Colon (tissue), 2 donors: ENCODE measurements around the gene ATP5ME.
"Not testable (repeated sequence)": the region's sequence is repeated elsewhere in the genome, so short reads cannot be mapped to it uniquely, and the experiment has no call there.

Experiments used
- FAIRE-seq: peaks from 2 replicates; lab custom pipeline; 2012; peaks lifted over from hg19 to GRCh38; lab: Jason Lieb, UNC
- donor health status: control.
- donor health status: control.

Gene ATP5ME

DNA sequence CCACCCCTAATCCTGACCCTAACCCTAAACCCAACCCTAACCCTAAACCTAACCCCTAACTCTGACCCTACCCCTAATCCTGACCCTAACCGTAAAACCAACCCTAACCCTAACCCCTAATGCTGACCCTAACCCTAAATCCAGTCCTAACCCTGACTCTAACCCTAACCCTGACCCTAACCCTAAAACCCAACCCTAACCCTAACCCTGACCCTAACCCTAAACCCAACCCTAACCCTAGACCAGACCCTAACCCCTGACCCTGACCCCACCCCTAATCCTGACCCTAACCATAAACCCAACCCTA lies 30.8 kb upstream of the ATP5ME start:
- FAIRE-seq: no peak

DNA sequence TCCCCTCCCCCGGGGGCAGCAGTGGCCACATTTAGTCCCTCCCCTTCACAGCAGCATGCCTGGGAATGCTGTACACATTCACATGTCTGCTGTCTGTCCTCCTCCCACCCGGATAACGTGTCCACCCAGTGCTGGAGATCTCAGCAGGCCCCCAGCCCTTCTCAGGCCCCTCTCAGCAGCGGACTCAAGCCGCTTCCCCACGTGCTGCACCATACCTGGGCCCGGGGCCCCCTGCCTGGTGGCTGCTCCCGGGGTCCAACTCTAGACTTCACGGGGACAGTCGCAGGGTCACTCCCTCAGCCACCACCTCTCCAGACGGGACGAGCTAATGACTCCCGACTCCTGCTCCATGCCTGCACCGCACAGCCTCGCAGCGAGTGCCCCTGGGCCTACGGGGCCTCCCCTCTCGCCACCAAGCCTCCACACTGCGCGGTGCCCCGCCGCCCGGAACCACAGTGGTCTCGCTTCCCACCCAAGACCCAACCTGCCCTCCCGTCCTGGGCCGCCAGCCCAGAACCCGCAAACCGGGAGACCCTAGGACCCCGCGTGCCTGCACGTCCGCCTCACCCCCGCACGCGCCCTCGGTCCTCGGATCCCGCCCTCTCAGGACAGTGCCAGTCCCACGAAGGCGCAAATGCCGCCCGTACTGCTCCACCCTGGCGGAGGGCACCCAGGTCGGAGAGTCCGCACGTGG lies 30.3 kb upstream of the ATP5ME start:
- FAIRE-seq: no peak

- no peak for FAIRE-seq
Observed at GRCh38 chr4:703336-704197, 29.5 kb upstream of the ATP5ME start.

- no peak for FAIRE-seq
Observed at GRCh38 chr4:702618-703048, 28.6 kb upstream of the ATP5ME start.

DNA sequence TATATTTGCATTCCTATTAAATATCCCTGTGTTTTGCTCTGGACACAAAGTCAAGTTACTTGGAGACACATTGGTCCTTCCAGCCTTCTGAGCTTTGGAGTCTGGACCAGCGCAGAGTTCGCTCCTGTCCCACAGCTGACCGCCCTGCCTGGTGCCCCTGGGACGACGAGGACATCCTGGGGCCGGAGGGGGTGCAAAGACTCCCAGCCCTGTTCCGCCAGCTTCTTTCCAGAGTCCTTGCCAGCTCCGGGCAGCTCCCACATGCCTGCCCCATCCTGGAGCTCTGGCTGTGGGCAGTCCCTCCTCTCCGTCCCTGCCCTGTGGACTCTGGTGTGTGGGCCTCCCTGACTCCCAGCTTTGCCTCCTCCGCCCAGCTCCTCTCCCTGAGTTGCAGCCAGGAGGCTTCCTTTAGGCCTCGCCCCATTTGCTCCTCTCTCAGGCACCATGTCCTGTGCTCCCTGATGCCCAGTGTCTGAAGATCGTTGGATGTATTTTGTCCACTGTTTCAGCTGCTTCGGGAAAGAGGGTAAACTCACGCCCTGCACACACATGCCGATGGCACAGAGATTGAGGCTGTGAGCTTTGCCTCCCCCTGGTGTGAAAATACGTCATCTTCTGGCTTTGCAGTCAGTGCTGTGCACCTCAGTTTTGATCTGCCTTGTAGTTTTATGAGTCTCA lies 26.6 kb upstream of the ATP5ME start:
- FAIRE-seq: no peak

- no peak for FAIRE-seq
Observed at GRCh38 chr4:699816-700580, 25.9 kb upstream of the ATP5ME start.

- not testable (repeated sequence) for FAIRE-seq
Observed at GRCh38 chr4:694341-694940, 20.4 kb upstream of the ATP5ME start.

GRCh38 chr4:692771-693554 lies 18.9 kb upstream of the ATP5ME start:
- FAIRE-seq: no peak

DNA sequence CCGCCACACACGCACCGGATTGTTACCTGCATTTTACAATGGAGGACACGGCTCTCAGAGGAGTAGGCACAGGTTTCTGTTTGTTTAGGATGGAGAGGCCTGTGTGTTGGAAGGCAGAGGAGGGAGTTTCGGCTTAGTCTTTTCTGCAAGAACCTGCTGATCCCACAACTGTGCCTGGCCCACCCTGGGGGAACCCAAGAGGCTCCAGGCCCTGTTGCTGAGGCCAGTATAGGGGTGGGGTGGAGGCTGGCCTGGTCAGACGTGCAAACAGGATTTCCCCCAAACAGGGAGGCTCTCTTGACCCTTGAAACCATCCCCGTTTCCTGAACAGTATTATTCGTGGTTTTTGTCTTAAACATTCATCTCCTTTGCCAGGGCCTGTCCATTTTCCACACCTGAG lies 15.6 kb upstream of the ATP5ME start:
- FAIRE-seq: no peak

DNA sequence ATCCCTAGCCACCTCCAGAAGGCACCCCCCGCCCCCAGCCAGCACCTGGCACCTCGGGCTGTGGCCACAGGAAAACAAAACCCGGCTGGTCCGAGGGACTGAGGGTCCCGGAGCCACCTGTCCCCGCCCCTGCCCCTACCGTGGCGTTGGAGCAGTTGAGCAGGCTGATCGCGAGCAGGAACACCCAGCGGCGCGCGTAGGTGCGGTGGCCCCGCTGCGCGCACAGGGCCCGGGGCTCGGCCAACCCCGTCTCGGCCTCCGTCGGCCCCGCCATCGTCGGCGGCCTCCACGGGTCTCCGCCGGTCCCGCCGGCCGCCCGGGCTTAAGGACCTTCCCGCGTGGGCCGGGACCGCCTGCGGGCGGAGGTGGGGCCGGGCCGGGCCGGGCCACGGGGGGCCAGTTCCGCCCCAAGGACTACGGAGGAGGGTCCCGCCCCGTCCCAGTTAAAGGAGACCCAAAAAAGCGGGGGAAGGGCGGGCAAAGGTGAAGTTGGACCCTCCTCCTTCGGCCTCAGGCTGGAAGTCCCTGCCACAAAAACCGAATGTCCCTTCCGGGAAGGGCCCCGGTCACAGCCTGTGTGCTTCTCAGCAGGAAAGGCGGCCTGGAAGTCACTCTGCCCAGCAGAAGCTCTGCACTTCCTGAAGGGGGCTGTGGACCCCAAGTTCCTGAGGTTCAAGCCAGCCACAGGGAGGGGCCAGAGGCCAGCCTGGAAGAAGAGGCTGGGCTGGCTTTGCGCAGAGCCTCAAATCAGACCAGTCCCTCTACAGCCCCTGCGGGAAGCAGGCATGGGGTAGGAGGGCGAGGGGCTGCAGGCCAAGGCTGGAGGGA lies 15.0 kb upstream of the ATP5ME start, which contains the start of gene SLC49A3:
Gene SLC49A3 (minus strand): TSS at position 298 of the 828 bp plus-strand sequence. CDS start 24 bp downstream, at position 274.
- FAIRE-seq: no peak

DNA sequence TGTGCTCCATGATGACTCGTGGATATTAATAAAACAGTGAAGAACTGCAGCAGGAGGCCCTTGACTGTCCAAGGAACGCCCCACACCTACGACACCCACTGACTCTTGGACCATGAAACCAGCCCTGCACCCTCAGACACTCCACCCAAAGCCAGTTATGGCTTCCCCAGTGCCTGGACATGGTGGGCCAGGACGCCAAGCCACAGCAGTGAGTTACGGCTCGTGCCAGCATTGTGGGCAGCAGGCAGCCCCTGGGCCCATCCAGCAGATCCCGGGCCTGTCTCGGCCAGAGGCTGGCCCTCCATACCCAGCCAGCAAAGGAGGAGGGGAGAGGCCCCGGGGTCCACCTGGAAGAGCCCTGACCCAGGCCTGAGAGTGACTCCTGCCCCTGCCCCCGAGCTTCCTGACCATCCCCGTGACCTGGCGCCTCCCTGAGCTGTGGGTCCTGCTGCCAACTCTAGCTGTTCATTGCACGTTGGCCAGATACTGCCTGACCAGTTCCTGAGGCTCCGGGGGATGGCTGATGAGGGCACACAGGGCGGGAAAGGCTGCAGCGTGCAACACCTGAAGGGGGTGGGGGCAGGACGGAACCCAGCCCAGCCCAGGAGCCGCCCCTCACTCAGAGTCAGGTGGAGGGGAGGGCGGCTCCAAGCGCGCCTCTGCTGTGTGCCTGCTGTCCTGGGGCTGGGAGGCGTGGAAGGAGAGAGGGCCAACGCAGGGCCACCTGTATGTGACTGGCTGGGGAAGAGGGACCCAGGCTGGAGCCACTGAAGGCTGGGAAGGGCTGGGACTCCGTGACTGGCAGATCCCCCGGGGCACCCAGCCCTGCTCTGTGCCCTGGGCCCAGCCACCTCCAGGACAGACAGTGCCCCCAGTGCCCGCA lies 14.1 kb upstream of the ATP5ME start:
- no peak for FAIRE-seq

DNA sequence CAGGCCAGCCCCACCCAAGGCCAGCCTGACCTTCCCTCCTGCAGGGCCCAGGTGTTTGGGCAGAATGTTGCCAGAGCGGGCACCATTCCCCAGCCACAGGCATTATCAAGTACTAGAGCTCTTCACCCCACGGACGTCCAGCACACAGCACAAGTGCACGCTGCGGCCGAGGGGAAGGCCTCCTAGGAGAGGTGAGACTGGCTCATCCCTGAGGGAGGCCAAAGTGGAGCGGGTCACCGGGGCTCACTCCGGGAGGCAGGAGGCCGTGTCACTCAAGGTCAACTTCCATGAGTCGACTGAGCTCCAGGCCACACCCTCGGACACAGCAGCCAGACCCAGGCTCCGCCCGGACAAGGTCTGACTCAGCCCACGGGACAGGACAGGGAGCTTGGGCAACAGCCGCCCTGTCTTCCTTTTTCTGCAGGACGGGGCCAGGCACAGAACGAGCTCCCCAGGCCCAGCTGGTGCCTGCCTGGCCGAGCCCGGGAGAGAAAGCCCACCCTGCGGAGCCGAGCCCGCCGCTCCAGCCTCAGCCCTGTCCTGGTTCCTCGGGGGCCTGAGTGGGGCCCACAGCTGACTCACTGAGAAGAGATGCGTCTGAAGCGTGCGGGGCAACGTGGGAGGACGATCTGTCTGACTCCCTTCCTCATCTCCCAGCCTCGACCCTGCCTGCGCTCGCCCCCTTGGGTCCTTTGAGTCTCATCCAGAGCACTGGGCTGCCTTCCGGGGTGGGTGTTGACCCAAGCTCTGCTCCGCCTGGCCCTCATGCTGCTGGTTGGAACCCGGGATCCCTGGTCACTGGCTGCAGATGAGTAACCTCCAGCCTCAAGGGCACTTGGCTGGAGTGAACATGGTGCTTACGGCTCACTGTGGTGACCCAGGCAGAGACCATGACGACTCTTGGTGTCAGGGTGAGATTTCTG lies 13.2 kb upstream of the ATP5ME start:
- no peak for FAIRE-seq

DNA sequence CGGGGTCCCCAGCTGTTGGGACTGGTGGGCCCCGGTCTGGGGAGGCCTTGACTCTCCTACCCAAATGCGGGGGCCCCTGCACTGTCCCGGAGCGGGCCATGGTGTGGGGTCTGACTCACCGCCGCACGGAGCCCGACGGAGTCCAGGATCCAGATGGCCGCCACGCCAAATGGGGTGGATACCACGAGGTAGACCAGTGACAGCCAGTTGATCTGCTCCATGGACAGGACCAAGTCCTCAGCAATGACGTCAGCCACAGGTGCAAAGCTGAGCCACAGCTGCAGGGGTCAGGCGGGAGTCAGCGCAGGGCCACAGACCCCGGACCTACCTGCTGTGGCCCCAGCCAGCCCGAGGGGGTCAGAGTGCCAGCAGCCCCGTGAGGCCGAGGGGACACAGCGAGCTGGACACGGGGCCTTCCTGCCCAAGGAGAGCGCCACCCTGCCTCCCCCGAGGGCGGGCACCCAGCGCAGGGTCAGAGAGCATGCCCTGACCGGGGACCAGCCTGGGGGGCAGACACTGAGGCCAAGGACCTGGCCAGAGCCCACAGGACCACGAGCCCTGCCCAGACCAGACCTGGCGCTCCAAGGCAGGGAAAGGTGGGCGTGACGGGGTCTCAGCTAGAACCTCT lies 12.5 kb upstream of the ATP5ME start:
- no peak for FAIRE-seq

DNA sequence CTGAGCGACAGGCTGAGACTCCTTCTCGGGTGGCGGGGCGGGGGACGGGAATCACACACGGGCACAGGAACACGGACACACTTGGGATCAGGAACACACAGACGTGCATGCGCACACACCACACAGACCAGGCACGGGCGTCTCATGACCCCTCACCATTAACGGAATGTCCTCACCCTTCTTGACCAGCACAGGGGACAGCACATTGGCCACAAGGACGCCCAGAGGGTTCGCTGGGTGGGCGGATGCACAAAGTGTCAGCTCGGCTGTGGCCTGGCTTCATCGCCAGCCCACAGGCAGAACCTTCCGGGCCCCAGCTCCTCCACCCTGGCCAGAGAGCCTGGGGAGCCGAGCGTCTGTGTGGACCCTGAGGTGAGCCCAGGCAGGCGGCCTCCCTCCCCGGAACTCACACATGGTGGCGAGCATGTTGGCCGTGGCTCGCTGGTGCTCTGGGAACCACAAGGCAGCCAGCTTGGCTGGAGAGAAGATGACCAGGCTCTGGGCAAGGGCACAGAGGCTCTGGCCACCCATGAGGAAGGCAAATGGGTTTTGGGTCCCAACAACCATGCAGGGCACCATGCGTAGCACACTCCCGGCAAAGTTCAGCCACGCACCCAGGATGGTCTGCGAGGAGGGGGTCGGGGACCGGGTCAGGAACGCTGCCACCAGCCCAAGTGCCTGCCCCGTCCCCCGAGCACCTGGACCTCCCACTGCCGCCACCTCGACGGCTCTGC lies 11.8 kb upstream of the ATP5ME start:
- no peak for FAIRE-seq

DNA sequence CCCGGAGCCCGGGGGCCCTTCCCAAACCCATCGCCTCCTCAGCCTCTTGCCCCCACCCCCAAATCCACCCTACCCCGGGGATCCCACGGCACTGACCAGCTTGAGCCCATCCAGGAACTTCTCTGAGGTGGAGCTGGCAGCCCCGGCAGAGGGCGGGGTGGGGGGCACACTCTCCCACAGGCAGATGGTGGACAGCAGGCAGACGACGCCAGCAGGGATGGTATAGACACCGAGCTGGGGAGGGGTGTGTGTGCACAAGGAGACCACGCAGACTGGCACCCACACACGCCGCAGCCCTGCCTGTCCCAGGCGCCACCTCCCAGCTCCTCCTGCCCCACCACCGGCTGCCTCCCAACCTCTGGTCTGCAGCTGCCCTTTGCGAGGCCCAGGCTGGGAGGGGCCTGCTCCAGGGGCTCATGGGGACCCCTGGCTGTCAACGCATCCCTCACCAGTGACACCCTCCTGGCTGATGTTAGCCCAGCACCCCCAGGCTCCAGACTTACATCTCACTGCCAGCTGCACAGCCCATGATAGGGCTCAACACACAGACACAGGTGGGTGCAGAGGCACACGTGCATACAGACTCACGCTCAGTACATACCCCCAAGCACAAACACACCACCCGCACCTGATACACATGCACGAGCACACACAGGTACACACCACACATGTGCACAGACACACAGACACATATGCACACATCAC lies 10.7 kb upstream of the ATP5ME start:
- no peak for FAIRE-seq

- FAIRE-seq: no peak
Observed at GRCh38 chr4:683982-684622, 10.0 kb upstream of the ATP5ME start.
